ENCODE data around the gene SRBD1.

Gene SRBD1, protein sequence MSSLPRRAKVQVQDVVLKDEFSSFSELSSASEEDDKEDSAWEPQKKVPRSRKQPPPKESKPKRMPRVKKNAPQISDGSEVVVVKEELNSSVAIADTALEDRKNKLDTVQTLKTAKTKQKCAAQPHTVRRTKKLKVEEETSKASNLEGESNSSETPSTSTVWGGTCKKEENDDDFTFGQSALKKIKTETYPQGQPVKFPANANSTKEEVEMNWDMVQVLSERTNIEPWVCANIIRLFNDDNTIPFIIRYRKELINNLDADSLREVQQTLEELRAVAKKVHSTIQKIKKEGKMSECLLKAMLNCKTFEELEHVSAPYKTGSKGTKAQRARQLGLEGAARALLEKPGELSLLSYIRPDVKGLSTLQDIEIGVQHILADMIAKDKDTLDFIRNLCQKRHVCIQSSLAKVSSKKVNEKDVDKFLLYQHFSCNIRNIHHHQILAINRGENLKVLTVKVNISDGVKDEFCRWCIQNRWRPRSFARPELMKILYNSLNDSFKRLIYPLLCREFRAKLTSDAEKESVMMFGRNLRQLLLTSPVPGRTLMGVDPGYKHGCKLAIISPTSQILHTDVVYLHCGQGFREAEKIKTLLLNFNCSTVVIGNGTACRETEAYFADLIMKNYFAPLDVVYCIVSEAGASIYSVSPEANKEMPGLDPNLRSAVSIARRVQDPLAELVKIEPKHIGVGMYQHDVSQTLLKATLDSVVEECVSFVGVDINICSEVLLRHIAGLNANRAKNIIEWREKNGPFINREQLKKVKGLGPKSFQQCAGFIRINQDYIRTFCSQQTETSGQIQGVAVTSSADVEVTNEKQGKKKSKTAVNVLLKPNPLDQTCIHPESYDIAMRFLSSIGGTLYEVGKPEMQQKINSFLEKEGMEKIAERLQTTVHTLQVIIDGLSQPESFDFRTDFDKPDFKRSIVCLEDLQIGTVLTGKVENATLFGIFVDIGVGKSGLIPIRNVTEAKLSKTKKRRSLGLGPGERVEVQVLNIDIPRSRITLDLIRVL

DNA sequence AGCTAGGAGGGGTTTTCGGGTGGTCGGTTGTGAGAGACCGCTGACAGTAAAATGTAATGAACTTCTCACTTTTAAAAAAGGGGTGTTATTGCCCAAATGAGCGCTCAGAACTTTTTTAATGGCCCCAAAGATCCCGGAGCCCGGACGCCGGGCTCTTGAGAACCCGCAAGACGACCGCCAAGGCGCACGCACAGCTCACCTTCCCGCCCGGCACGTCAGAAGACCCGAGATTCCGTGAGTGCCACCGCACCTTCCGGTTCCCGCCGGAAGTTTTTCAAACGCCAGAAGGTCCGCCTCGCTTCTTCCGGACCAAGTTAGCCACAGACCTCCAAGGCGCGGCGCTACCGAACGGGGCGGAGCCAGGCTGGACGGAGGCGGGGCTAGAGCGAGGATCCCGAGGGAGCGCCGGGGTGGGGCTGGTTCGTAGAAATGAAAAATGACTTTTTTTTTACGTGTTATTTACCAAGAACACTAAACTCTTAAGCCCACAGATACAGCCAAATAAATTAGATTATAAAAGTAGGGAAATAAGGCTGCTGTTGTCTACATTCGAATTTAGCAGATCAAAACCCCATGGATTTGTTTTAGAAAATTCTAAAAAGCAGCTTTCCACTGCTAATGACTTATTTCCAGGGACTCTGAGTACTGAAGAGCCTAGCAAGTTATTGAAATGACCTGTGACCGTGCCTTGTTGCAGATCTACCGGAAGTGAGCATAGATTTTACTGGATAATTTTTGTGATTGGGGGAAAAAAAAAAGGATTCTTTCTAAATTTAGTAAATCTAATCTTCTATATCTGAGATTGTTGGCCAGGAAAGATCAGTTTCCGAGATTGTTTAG is at the start of gene SRBD1:
Gene SRBD1, minus strand, starts transcription at position 248 of the 840 bp plus-strand sequence. CDS start 5,826 bp downstream, outside the sequence.
- peak; percentile 87 for DNase-seq

DNA sequence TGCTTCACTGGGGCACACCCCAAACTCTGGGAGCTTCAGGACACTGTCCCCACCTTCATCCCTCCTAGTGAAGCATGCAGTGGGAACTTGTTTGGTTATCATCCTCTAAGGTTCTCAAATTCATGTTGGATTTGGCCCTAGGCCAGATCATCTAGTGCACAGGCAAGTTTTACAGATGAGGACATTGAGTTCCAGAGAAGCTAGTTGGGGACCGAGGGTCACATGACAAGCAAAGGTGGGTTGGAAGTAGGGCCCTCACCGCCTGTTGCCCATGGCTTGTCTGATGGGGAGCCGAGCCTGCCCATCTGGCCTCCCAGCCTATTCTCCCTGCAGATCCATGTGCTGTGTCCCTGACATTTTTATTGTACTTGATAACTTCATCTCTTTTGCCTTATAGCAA is 43.2 kb upstream of the SRBD1 start:
- no peak for DNase-seq

DNA sequence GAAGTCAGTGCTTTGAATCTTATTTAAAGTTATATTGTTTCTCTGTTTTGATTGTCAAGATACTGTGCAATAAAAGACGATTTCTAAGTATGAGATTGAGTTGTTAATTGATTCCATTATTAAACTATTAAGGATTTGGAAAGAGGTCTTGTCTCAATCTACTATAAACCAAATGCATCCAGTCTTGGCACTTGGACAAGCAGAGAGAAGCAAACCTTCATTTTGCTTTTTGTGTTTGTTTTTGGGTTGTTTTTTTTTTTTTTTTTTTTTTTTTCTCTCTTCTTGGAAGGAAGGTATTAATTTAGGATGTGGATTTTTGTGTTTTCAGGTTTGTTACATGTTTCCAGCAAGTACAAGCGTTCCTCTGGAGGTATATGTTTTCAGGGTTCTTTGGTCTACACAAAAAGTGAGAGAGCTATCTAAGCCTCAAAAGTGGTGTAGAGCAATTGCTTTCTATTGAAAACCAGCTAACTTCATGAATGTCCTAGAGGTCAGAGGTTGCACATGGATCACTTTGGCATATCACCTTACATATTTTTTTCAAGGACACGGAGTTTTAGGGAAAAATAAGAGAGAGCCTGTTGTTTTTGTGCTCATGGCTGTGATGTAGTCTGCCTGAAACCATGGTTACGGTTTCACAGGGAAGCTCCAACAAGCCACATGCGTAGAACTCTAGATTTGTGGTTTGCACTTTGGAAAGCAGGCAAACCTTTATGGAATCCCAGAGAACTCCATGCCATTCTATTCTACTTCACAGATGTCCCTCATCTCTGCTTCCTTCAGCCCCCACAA is 42.3 kb upstream of the SRBD1 start:
- no peak for DNase-seq

DNA sequence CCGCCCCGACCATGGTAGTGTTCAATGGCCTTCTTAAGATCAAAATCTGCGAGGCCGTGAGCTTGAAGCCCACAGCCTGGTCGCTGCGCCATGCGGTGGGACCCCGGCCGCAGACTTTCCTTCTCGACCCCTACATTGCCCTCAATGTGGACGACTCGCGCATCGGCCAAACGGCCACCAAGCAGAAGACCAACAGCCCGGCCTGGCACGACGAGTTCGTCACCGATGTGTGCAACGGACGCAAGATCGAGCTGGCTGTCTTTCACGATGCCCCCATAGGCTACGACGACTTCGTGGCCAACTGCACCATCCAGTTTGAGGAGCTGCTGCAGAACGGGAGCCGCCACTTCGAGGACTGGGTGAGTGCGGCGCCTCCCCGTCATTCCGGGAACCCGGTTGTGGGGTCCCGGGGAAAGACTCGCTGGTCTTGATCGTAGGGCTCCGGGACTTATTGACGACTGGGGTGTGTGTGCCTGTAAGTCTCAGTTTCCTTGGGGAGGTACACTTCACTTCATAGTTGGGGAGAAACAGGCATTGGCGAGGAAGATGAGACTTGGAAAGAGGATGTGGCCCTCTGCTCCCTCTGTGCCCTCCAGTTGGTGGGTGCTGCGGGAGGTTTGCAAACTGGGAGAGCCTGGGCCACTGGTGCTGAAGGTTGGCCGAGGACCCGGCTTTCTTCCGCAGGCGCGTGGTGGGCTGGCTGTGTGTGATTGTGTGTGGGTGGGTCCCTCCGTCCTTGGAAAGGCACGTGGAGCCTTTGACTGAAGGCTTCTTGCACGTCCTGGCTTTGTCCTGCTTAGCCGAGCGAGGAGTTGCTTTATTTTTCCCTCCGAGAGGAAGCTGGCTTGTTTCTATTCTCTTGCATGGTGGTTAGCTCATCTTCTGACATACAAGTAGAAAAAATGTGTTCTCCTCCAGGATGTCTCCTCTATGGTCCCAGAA is 41.3 kb upstream of the SRBD1 start:
- DNase-seq: no peak

DNA sequence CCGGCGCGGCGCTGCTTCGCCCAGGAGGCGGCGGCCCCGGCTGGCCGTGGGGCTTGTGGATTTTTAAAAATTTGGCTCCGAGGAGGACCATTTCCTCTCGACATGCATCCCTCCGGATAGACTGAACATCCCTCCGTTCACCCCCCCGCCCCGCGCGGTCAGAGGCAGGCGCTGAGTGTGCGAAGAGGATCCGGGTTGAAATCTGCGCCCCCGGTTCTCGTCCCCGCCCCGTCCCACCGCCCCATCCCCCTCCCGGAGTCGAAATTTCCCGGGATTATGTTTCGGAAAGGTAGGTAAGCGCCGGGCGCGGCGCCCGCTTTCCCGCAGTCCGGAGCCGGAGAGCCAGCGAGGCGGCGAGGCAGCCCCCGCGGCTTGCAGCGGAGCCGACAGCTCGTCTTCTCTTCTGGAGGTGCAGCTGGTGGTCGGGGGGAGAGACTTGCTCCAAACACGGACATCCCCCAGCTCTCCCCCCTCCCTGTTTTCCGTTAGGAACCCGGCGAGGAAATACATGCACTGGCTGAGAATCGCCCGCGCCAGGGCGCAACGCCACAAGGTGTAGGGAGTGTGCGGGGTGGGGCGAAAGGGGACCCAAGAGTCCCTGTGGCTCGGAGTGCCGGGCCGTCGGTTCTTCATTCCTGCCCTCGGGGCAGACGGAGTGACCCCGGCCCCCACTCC is 40.5 kb upstream of the SRBD1 start, which contains the start of gene PRKCE:
Gene PRKCE, plus strand, starts transcription at position 261 of the 675 bp plus-strand sequence.
- DNase-seq: no peak

DNA sequence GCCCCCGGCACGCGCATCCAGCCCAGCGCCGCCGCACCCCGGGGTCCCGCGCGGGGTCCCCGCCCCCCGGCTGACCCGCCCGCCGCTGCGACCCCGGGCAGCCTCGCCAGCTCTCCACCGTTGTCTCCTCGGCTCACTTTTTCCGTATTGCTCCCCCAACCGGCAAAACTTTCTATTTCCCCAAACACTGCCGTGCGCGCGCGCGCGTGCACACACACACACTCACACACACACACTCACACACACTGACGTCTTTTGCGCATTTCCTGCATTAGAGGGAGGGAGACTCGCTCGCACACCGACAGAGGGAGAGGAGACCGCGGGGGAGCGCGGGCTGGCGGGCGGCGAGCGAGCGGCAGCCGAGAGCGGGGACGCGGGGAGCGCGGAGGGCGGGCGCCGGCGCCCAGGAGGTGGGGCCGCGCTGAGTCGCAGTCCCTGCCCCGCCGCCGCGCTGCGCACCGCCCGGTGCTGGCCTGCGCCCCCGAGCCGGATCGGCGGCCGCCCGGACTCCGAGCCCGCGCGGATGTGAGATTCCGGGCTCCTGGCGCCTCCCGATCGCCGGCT is 39.9 kb upstream of the SRBD1 start:
- peak; percentile 76 for DNase-seq

DNA sequence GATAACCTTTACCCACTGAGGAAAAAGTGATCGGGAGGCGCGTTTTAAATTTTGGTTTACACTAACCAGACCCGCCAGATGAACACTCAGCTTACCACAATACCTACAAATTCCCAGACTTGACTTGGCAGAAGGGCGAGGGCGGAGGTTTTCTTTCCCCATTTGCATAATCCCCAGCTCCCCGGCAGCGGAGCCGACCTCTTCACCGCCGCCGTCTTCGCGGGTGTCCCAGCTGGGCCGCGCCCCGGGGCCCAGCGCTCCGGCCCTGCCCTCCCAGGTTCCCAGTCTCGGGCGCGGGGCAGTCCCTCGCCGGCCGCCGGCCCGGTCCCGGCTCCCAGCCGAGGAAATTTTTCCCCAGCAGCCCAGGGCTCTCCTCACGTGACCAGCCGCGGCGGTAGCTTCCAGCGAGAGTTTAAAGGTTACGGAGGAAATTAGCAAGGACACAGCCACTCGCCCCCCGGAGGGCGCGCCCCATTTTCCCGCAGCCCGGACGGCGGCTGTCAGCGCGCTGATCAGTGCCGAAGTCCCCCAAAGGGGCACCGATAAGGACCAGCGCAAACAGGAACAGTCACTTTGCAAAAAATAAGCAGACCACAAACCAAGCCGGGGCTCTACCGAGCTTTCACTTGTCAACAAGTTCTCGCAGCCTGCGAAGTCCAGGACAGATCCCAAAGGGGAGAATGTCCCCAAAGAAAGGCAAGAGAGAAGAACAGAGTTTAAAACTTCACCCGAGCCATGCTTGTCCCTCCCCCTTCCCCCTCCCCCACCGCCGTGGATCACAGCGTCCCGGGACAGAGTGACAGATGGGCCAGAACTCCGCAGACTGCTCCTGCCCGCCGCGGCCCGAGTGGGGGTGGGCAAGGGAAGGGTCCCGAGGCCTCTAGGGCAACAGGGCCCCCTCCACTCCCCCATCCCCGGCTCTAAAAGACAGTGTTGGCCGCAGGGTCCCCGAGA is 39.1 kb upstream of the SRBD1 start:
- peak; percentile 41 for DNase-seq

DNA sequence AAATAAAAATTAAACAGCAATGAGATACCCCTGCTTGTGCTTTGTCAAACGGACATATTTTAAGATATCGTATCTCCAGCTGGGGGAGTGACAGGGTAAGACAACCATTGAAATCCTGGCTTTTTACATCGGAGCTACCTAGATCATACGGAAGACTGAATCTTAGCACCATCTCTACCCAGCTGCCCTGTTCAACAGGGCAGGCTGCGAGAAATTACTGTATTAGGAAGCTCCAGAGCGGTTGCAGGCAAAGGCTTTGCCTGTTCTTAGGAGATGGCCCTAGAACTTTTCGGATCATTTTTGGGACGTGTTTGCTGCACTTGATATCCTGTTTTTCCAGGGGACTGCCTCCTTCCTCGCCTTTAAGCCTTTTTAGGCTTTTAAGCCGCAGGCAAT is 38.4 kb upstream of the SRBD1 start:
- DNase-seq: no peak

DNA sequence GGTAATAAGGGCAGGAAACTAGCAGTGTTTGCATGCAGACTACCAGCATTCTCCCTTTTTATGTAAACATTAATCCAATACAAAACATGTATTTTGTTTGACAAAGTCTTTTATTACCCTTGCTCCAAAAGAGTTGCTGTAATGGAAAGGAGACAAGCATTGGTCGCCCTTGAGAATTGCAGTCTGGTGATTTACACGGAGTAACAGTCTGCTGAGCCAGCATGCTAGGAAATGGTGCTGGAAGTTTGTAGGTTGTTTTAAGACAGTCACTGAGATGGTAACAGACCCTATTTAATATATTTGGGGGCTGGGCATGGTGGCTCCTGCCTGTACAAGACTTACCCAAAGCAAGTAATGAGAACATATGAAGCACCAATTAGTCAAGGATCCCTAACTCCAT is 37.6 kb upstream of the SRBD1 start:
- no peak for DNase-seq

DNA sequence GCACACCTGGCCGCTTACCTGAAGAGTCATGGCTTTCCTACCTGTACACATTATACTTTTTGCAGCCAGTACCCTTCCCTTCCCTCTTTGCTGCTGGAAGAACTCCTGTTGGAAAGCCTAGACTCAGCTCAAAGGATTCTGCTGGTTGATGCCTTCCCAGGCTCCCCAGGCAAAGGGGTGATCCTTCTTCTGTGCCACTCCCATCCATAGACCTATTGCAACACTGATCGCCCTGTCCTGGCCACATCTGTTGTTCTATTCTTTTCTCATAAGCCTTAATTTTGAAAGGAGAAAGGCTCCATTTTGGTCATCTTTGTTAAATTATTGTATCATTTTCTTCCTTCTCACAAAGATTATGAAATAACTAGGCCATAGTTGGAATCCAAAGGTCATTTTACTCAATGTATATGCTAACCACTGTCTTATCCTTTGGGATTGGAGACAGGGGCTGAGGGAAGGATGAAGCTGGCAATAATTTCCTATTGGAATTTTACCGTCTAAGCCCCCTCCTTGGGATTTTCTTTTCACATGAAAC is 37.0 kb upstream of the SRBD1 start:
- DNase-seq: no peak

DNA sequence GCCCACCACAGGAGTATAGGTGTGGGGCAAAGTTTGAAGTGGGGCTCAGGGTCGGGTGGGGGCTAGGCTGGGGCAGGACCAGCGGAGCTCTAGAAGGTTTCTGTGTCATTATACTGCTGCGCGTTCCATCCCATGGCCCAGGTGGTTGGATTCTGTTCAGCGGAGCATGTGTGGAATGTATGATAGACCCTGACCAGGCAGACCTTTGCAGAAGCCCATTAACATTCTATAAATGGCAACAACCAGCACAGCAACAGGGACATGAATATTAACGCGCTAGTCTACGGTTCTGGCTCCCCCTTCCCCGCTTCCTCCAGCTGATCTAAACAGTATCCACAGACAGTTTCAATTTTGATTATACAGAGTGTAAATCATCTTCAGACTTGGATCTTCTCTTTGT is 36.3 kb upstream of the SRBD1 start:
- no peak for DNase-seq

DNA sequence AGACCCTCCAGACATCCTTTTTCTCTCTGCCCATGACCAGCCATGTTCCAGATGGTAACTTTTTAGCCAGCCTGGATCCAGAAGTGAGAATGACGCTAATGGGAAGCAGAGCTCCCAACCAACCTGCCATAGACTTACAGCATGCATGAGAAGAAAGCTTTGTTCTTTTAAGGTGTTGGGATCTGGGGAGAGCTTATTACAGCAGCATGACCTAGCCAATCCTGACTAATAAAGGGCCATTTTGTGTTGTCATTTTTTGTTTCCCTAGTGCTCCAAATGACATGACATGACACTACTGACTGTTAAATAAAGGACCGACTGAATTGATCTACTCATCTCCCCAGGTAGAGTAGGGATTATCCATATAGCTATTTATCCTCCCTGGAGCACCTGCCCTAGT is 35.2 kb upstream of the SRBD1 start:
- no peak for DNase-seq

DNA sequence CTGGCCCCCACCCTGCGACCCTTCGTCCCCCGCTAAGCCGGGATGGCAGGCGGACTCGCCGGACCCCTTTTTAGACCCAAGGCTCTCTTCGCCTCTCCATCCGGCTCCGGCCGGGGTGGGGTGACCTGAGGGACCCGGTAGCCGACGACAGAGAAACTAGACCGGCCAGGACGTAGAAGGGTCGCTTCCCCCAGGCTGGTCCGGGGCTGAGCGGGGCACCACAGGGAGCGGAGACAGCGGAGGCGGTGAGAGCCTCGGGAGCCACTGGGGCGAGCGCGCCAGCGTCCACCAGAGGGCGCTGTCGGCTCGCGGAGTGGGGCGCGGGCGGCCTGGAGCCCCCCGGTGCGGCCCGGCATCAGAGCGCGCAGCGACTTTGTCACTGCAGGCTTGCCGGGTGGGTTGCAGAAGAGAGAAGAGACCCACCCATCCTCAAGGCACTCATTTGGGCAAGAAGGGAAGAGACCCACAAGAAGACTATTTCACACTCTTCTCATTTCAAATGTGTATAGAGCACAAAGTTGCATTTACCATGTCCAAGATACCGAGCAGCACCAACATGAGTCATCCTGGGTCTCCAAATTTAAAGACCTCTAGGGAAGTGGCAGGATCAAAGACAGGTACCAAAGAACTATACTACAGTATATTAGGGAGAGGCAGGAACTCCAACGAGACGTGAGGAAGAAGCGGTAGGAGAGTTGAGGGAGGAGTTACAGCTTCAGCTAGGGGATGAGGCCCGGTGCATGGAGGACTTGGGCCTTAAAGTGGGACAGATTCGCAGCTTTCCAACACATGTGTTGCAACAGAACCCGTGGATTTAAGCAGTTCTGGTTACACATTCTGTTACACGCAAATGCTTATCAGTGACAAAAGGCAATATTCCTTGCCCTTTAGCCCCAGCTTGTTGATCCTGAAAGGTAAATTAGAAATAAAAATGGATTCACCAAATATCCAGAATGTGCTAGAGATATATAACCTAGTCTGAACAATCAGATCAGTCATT is 32.8 kb upstream of the SRBD1 start:
- DNase-seq: peak; percentile 52

DNA sequence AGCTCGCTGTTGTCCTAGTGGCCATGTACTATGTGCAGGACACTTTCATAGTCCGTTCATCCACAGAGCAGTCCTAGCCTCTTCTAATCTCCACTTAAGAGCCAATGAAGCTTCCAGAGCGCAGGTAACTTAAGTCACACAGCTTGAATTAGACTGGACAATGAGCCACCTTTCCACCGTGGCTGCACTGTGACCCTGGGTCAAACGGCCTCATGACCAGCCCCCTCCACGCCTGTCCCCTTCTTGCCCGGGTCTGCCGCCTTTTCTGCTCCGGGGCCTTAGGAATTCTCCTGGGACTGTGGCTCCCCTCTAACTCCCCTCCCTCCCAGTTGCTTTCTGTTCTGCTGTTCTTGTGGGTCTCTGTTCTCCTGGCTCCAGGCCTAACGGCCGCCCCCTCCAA is 32.0 kb upstream of the SRBD1 start:
- no peak for DNase-seq

DNA sequence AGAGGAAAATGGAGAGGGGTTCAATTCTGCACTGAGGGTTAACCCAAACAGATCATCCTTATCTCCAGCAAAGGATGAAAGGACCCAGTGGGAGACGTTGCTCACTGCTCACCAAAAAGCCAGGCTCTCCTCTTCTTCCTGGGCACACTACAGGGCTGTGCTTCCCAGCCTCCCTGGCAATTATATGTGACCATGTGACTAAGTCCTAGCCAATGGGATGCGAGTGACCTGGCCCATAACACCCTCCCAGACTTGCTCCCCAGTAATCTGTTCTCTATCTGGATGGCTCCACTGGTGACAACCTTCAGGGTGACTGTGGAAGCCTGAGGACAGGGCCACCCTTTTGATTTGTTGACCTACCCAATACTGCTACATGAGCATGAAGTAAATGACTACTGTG is 29.5 kb upstream of the SRBD1 start:
- DNase-seq: no peak

DNA sequence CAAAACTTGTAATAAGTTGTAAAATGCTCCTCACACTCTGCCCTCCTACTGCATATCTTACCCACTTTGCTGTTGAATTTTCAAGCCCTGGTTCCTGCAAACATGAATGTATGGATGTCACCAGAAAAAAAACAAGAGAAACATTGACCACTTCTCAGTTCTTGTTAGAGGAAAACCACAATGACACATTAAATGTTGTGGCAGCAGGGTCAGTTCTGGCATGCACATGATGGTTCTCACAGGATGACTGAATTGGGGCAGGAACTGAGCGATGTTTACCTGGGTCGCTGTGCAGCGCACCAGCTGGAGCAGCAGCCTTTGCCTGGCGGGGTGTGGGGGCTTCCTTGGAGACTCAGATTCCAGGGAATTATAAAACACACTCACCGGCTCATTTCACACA is 26.4 kb upstream of the SRBD1 start:
- DNase-seq: no peak

DNA sequence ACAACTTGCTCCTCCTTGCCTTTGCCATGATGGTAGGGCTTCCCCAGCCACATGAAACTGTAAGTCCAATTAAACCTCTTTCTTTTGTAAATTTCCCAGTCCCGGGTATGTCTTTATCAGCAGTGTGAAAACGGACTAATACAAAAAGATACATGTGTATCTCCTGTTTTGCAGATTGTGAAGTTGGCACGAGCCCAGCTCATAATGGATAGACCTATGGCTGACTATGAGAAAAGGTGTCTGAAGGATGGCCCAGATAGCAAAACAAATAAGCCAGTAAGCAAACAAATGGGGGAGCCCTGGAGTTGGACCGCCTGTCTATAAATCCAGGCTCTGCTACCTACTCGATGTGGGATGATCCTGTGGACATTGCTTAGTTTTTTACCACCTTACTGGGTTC is 24.9 kb upstream of the SRBD1 start:
- DNase-seq: no peak
